ENCODE results near the gene DYNAP.

DYNAP gene

DNA sequence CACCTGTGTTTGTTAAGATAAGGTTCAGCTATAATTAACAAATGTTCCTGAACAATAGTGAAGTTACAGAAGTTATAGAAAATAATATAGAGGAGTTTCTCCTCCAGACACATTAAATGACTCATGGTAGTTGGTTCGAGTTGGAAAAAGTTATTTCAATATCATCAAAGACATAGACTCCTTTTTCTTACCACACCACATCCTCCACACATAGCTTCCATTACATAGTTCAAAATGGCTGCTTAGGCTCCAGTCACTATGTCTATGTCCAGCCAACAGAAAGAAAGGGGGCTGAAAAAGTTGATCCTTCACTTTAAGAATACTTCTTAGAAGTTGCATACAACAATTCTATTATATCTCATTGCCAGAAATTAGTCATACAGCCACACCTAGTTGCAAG lies 50.7 kb downstream of the DYNAP start:
- no peak for DNase-seq

DNA sequence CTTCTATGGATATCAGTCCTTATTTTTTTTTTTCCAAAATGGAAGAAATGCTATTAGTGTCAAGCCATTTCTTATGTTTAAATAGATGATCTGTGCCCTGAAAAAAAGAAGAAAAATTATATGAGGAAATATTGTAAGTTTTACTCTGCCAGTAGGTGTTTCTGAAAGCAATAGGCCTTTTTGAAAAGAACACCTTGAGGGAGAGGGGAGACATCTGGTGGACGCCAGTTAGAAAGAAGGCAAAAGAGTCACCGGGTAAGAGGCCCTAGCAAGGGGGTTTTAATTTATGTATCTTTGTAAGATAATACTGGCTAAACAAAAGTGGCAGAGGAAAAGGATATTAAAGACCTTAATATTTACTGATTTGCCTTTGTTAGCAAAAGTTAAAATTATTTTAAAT lies 56.1 kb downstream of the DYNAP start:
- DNase-seq, result no peak

Data from CD4-positive, alpha-beta T cell treated with Interferon gamma for 1 hour (primary cell).